MG63 (cell line): ENCODE results near the gene UBE2G2. TPM values are rescaled to one million over a fixed set of nuclear protein-coding genes. Genes with fewer than 3 reads are reported as not detected.

Experiments
- DNase-seq: peaks from one replicate; pipeline ENCODE4 v3.0.0-alpha.2; 2020
- H3K27me3 ChIP-seq: fragments of 250-450 bp; sonication (Bioruptor Pico); 2 replicates; pipeline ENCODE4 v1.5.1; 2020; ENCODE audit warnings: mild to moderate bottlenecking, moderate library complexity
- H3K36me3 ChIP-seq: fragments of 250-450 bp; sonication (Bioruptor Pico); 2 replicates; pipeline ENCODE4 v1.5.1; 2020; ENCODE audit warnings: mild to moderate bottlenecking, moderate library complexity
- H3K4me3 ChIP-seq: fragments of 250-450 bp; sonication (Bioruptor Pico); 2 replicates; pipeline ENCODE4 v1.5.1; 2020; ENCODE audit warnings: mild to moderate bottlenecking, moderate library complexity
- H3K9me3 ChIP-seq: fragments of 250-450 bp; sonication (Bioruptor Pico); 2 replicates; pipeline ENCODE4 v1.5.1; 2020; ENCODE audit warnings: mild to moderate bottlenecking, moderate library complexity
- total RNA-seq: library from RNA; depleted of rRNA; stranded (reverse); fragments of >200 nt; shearing (Covaris generic); gene quantifications from 2 replicates; pipeline ENCODE4 v1.2.3, GENCODE V29; 2014; ENCODE audit warnings: low replicate concordance; rRNA removed

UBE2G2 gene, protein sequence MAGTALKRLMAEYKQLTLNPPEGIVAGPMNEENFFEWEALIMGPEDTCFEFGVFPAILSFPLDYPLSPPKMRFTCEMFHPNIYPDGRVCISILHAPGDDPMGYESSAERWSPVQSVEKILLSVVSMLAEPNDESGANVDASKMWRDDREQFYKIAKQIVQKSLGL
- 59.9 and 76.0 TPM in 2 replicates for total RNA-seq

GRCh38 chr21:44801468-44802395, at the start of gene UBE2G2:
Gene UBE2G2 (minus strand): TSS chr21:44801820. CDS start chr21:44801748, 72 bp downstream.
- peak within 1 kb of the TSS; percentile 86 for H3K4me3 ChIP-seq
- peak; percentile 89 for DNase-seq
- no peaks in the 10 kb centered on the region for H3K27me3 ChIP-seq
- H3K36me3 ChIP-seq, result peaks cover 85% of the 10 kb centered on the region
- no peaks in the 10 kb centered on the region for H3K9me3 ChIP-seq

DNA sequence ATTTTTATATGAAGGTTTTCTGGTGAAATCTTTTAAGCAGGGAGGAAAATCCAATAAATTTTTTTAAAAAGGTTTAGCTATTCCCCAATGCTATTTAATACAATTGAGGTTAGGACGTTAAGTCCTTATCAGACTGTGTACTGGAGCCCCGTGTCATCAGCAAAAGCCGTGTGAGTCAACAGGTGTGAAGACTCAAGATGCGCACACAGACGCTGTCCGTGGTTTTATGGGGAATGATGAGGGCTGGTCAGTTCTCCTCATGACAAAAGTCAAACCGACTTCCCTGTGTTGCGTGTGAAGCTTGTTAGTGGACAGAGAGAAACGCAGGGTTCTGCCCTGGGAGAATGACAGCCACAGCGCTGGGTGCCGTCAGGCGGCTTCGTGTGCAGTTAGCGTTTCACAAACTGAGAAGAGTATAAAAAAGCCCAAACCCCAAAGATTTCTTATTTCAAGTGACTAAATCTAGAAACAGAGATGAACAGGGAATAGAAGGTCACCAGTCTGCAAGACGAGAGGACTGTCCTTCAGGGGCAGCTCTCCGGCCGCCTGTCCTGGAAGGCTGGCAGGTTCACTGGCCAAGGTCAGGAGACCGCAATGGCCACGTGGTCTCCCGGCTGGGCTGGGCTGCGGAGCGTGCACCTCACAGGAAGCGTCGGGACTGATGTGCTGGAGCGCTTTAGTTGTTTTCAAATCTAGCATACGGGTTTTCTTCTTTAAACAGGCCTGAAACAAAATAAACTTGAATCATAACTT, 49.5 kb upstream of the UBE2G2 start:
- Histone ChIP-seq H3K9me3 (no peaks in the 10 kb centered on the region), H3K27me3 (no peaks in the 10 kb centered on the region), H3K36me3 (peaks cover 66% of the 10 kb centered on the region), H3K4me3 (no peak overlapping the region)
- no peak for DNase-seq

DNA sequence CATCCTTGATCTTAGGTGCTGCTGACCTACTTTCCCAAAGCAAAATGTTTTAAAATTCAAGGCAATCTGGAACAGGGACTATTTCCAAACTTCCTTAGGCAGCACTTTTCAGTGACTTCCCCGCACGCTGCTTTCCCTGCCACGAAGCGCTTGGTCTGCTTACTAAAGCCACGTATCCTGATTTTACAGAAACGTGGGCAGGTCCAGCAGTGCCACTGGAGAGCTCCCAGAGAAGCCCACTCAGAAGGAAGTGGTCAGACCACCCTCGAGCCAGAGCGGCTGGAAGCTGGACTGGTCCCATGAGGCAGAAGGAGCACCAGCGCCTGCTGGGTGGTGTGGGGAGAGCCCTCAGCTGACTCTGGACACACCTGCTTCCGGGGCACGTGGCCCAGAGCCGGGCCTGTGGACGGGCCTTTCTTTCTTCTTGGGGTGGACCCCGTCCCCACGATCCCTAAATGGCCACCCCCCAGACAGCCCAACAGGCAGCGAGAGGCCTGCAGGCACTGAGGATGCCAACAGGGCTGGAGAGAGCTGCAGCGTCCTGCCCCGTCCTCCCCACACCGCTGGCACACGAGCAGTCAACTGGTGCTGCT, 48.7 kb upstream of the UBE2G2 start:
- H3K27me3 ChIP-seq, result no peaks in the 10 kb centered on the region
- H3K36me3 ChIP-seq, result peaks cover 58% of the 10 kb centered on the region
- H3K9me3 ChIP-seq, result no peaks in the 10 kb centered on the region
- no peak overlapping the region for H3K4me3 ChIP-seq
- no peak for DNase-seq

DNA sequence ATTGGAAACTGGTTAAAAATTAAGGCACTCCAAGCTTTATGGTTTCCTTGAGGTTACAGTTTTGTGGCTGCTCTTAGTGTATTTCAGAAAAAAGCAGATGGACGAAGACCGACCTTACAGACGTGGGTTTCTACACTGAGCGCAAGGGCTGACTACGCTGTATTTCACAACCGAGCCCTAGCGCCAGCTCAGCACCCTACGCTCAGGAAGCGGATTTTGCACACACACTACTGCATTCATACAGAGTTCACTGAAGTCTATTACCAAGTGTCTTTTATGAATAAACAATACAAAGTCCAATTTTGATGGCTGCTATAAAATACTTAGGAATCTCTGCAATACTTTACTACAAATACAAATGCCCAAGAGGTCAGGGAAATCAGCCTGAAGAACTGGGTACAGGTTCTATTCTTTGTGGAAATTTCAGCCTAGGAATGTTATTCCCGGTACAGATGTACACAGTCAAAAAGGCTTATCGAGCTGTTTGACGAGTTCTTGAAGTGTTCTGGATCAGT, 48.1 kb upstream of the UBE2G2 start:
- Histone ChIP-seq H3K9me3 (no peaks in the 10 kb centered on the region), H3K4me3 (no peak overlapping the region), H3K36me3 (peaks cover 52% of the 10 kb centered on the region), H3K27me3 (no peaks in the 10 kb centered on the region)
- no peak for DNase-seq

GRCh38 chr21:44848821-44849521, 47.4 kb upstream of the UBE2G2 start:
- Histone ChIP-seq H3K27me3 (no peaks in the 10 kb centered on the region), H3K9me3 (no peaks in the 10 kb centered on the region), H3K4me3 (no peak overlapping the region), H3K36me3 (peaks cover 45% of the 10 kb centered on the region)
- DNase-seq, result no peak

DNA sequence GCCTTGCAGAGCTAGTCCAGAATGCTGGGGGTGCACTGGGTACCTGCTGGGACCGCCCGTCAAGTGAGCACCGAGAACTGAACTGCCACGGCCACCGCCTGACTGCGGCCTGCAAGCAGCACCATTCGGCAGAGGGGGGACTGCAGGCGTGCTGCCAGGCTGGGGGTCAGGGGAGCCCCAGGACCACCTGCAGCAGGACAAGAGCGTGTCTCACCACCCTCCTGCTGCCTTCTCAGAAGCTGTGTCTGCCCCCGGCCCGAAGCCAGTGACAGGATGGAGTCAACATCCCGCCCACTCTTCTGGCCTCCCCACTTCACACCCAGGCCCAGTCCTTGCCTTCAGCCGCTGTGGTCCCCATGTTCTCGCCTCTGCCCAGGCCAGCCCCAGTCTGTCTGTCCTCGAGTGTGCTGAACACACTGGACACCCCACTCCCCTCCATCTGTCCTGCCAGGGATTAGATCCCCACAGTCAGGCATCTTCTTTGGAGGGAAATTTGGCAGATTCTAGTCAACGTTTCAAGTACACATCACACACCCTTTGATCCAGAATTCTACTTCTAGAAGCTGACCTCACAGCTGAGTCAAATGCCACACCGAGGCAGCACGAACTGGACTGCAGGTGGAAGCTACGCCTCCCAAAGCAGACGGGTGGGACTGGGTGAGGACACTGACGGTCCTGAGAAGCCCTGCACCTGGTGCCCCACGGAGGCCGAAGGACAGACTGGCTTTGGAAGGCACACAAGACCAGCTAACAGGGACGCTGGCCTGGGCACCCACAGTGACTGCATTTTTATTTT, 45.8 kb upstream of the UBE2G2 start:
- Histone ChIP-seq H3K4me3 (no peak overlapping the region), H3K27me3 (no peaks in the 10 kb centered on the region), H3K9me3 (no peaks in the 10 kb centered on the region), H3K36me3 (peaks cover 35% of the 10 kb centered on the region)
- DNase-seq, result no peak

- Histone ChIP-seq H3K36me3 (peaks cover 31% of the 10 kb centered on the region), H3K4me3 (no peak overlapping the region), H3K27me3 (no peaks in the 10 kb centered on the region), H3K9me3 (no peaks in the 10 kb centered on the region)
- no peak for DNase-seq
These were observed 45.1 kb upstream of the UBE2G2 start for GRCh38 chr21:44846485-44847260.

- Histone ChIP-seq H3K27me3 (no peaks in the 10 kb centered on the region), H3K9me3 (no peaks in the 10 kb centered on the region), H3K36me3 (peaks cover 28% of the 10 kb centered on the region), H3K4me3 (peak overlapping the region; percentile 6; the same call in 1 of the 2 replicates)
- DNase-seq, result no peak
These were observed 44.5 kb upstream of the UBE2G2 start for GRCh38 chr21:44846224-44846484.

DNA sequence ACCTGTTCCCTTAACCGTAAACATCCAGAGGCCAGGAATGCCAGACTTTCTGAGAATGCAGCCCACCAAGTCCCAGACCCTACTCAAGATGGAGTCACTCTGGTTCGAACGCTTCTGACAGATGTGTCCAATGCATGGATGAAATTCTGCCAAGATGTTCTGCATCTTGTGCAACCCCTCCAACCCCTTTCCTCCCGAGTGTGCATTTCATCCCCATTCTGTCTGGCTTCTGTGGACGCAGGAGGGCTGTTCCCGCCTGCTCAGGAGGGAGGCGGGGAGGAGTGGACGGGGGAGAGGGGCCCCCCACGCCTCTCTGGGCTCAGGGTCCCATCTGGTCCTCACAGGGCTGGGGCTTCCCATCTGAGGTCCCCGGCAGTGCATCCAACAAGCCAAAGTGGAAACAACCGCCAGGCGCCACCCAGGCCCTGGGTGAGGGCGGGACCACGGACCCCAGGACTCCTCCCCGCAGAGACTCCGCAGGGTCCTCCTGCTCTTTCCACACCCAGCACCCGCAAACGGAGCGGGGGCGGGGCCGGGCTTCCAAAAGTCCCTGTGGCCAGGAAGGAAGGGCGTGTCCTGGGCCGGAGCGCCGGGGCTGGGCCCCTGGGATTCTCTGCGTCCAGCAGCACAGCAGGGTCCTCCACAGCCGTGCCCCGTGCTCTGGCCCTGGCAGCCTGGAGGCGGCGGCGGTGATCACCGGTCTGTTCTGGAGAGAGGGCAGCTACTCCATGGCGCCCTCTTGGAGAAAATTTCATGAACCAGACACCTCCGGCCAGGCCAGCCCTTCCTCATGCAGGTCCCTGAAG, 44.0 kb upstream of the UBE2G2 start:
- Histone ChIP-seq H3K27me3 (no peaks in the 10 kb centered on the region), H3K36me3 (peaks cover 23% of the 10 kb centered on the region), H3K4me3 (peak overlapping the region; percentile 6; the same call in 1 of the 2 replicates), H3K9me3 (no peaks in the 10 kb centered on the region)
- peak; percentile 82 for DNase-seq

DNA sequence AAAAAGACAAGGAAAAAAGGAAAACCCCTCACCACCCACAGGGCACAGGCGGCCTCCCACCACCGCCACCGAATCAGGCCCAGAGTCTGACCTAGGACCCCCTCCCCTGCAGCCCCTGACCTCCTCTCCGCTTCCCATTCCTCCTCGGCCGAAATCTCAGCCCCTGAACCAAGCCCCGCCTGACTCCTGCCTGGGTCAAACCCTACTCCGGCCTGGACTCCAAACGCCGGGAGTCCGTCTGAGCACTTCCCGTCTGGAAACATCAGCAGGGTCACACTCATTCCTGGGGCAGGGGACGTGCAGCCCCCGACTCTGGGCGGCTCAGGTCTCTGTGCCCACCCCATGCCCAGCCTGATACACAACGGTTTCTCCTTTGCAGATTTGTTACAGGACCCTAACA, 42.6 kb upstream of the UBE2G2 start:
- no peak for DNase-seq
- Histone ChIP-seq H3K9me3 (no peaks in the 10 kb centered on the region), H3K36me3 (peaks cover 9% of the 10 kb centered on the region), H3K4me3 (no peak overlapping the region), H3K27me3 (no peaks in the 10 kb centered on the region)

GRCh38 chr21:44842721-44843445, 41.3 kb upstream of the UBE2G2 start:
- H3K27me3 ChIP-seq, result no peaks in the 10 kb centered on the region
- H3K4me3 ChIP-seq, result no peak overlapping the region
- DNase-seq, result no peak
- no peaks in the 10 kb centered on the region for H3K9me3 ChIP-seq
- H3K36me3 ChIP-seq, result no peaks in the 10 kb centered on the region; the same call in 1 of the 2 replicates

DNA sequence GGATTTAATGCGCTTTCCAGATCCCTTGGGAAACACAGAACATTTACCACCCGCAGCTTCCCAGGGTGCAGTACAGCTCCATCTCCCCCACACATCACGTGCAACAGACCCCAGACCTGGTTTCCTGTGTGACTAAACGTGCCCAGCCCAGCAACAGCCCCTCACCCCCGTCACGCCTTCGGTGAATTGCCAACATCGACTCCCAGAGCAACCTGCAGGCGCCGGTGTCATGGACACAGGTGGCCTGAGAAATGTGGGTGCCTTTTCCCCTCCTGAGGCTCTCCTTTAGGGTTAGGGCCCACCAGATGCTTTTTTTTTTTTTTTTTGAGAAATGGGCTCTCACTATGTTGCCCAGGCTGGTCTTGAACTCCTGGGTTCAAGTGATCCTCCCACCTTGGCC, 40.5 kb upstream of the UBE2G2 start:
- H3K36me3 ChIP-seq, result no peaks in the 10 kb centered on the region; the same call in 1 of the 2 replicates
- no peaks in the 10 kb centered on the region for H3K27me3 ChIP-seq
- no peak for DNase-seq
- no peak overlapping the region for H3K4me3 ChIP-seq
- H3K9me3 ChIP-seq, result no peaks in the 10 kb centered on the region

GRCh38 chr21:44840771-44841170, 39.2 kb upstream of the UBE2G2 start:
- DNase-seq, result no peak
- Histone ChIP-seq H3K36me3 (no peaks in the 10 kb centered on the region), H3K9me3 (no peaks in the 10 kb centered on the region), H3K4me3 (no peak overlapping the region), H3K27me3 (no peaks in the 10 kb centered on the region)

DNA sequence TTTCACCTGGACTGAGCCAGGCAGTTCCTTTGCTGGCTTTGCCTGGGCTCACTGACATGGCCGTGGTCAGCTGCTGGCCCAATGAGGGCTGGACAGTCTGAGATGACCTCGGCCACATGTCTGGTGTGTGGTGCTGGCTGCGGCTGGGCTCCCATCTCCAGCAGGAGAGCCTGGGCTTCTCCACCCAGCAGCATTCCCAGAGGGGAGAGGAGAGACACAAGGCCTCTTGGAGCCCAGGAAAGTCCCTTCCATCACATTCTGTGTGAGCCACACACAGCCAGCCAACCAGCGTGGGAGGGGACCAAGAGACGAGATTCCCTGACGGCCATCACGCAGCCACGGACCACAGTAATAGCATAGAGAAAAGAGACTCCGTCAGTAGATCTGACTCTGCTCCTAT, 37.3 kb upstream of the UBE2G2 start:
- no peaks in the 10 kb centered on the region for H3K27me3 ChIP-seq
- no peak overlapping the region for H3K4me3 ChIP-seq
- H3K36me3 ChIP-seq, result no peaks in the 10 kb centered on the region
- H3K9me3 ChIP-seq, result no peaks in the 10 kb centered on the region
- DNase-seq, result no peak
